ENCODE results near the gene GRXCR2.

GRCh38 chr5:145818604-145819003 lies 54.2 kb downstream of the GRXCR2 start:
- TF ChIP-seq CTCF (IDR thresholded peaks at IDR 0.05 in 8 of 11, conservative IDR thresholded peaks at IDR 0.05 in 3 of 11): no peak
- no peak for TF ChIP-seq POLR2A (IDR thresholded peaks at IDR 0.05)
- TF ChIP-seq POLR2AphosphoS5 (IDR thresholded peaks at IDR 0.05): no peak

Measured in spleen (tissue), 7 donors.